ENCODE data around the gene KLF17.
A peak's percentile ranks its signal among the peaks of the same experiment; 100 is the strongest.
"Not testable (repeated sequence)": the region's sequence is repeated elsewhere in the genome, so short reads cannot be mapped to it uniquely, and the experiment has no call there.

Gene KLF17

GRCh38 chr1:44090429-44091252 lies 28.0 kb upstream of the KLF17 start:
- DNase-seq = peak; percentile 10 to 33
- TF ChIP-seq GATA1 (IDR thresholded peaks at IDR 0.05; ENCODE audit: low read depth, low read length) (no peak), POLR2A (IDR thresholded peaks at IDR 0.05; ENCODE audit: low read length) (no peak)

GRCh38 chr1:44094047-44094446 lies 24.6 kb upstream of the KLF17 start:
- DNase-seq = no peak
- TF ChIP-seq GATA1 (IDR thresholded peaks at IDR 0.05; ENCODE audit: low read depth, low read length) (no peak), POLR2A (IDR thresholded peaks at IDR 0.05; ENCODE audit: low read length) (no peak)

GRCh38 chr1:44100183-44100868 lies 18.3 kb upstream of the KLF17 start:
- no peak for DNase-seq
- no peak for TF ChIP-seq GATA1 (IDR thresholded peaks at IDR 0.05; ENCODE audit: low read depth, low read length)
- TF ChIP-seq POLR2A (IDR thresholded peaks at IDR 0.05; ENCODE audit: low read length) = no peak

GRCh38 chr1:44101328-44101727 lies 17.3 kb upstream of the KLF17 start:
- TF ChIP-seq POLR2A (IDR thresholded peaks at IDR 0.05; ENCODE audit: low read length) = no peak
- TF ChIP-seq GATA1 (IDR thresholded peaks at IDR 0.05; ENCODE audit: low read depth, low read length) = no peak
- no peak for DNase-seq

- no peak for DNase-seq
- no peak for TF ChIP-seq POLR2A (IDR thresholded peaks at IDR 0.05; ENCODE audit: low read length)
- no peak for TF ChIP-seq GATA1 (IDR thresholded peaks at IDR 0.05; ENCODE audit: low read depth, low read length)
Observed at GRCh38 chr1:44103270-44104131, 15.1 kb upstream of the KLF17 start.

GRCh38 chr1:44105810-44106209 lies 12.8 kb upstream of the KLF17 start:
- no peak for TF ChIP-seq POLR2A (IDR thresholded peaks at IDR 0.05; ENCODE audit: low read length)
- no peak for TF ChIP-seq GATA1 (IDR thresholded peaks at IDR 0.05; ENCODE audit: low read depth, low read length)
- no peak for DNase-seq

GRCh38 chr1:44108241-44108640 lies 10.4 kb upstream of the KLF17 start:
- no peak for DNase-seq
- TF ChIP-seq GATA1 (IDR thresholded peaks at IDR 0.05; ENCODE audit: low read depth, low read length) = no peak
- TF ChIP-seq POLR2A (IDR thresholded peaks at IDR 0.05; ENCODE audit: low read length) = no peak

GRCh38 chr1:44108971-44109370 lies 9.7 kb upstream of the KLF17 start:
- no peak for DNase-seq
- TF ChIP-seq POLR2A (IDR thresholded peaks at IDR 0.05; ENCODE audit: low read length) = no peak
- TF ChIP-seq GATA1 (IDR thresholded peaks at IDR 0.05; ENCODE audit: low read depth, low read length) = no peak

GRCh38 chr1:44110916-44111315 lies 7.7 kb upstream of the KLF17 start:
- no peak for DNase-seq
- no peak for TF ChIP-seq GATA1 (IDR thresholded peaks at IDR 0.05; ENCODE audit: low read depth, low read length)
- TF ChIP-seq POLR2A (IDR thresholded peaks at IDR 0.05; ENCODE audit: low read length) = no peak

GRCh38 chr1:44111861-44112260 lies 6.8 kb upstream of the KLF17 start:
- TF ChIP-seq POLR2A (IDR thresholded peaks at IDR 0.05; ENCODE audit: low read length) (no peak), GATA1 (IDR thresholded peaks at IDR 0.05; ENCODE audit: low read depth, low read length) (no peak)
- DNase-seq = no peak

- TF ChIP-seq GATA1 (IDR thresholded peaks at IDR 0.05; ENCODE audit: low read depth, low read length) (no peak), POLR2A (IDR thresholded peaks at IDR 0.05; ENCODE audit: low read length) (no peak)
- DNase-seq = no peak
Observed at GRCh38 chr1:44112486-44112885, 6.1 kb upstream of the KLF17 start.

GRCh38 chr1:44113095-44113609 lies 5.5 kb upstream of the KLF17 start:
- no peak for DNase-seq
- TF ChIP-seq POLR2A (IDR thresholded peaks at IDR 0.05; ENCODE audit: low read length) (no peak), GATA1 (IDR thresholded peaks at IDR 0.05; ENCODE audit: low read depth, low read length) (no peak)

- TF ChIP-seq GATA1 (IDR thresholded peaks at IDR 0.05; ENCODE audit: low read depth, low read length) = no peak
- TF ChIP-seq POLR2A (IDR thresholded peaks at IDR 0.05; ENCODE audit: low read length) = no peak
- no peak for DNase-seq
Observed at GRCh38 chr1:44114098-44114497, 4.5 kb upstream of the KLF17 start.

- DNase-seq = not testable (repeated sequence)
Observed at GRCh38 chr1:44117272-44117671, 1.3 kb upstream of the KLF17 start.
